CD1c-positive myeloid dendritic cell (primary cell): Measurements from ENCODE around the gene SH3PXD2A.

Experiments
- DNase-seq: peaks from one replicate; pipeline ENCODE4 v3.0.0-alpha.2; 2016; ENCODE audit errors: extremely low spot score

Gene SH3PXD2A

DNA sequence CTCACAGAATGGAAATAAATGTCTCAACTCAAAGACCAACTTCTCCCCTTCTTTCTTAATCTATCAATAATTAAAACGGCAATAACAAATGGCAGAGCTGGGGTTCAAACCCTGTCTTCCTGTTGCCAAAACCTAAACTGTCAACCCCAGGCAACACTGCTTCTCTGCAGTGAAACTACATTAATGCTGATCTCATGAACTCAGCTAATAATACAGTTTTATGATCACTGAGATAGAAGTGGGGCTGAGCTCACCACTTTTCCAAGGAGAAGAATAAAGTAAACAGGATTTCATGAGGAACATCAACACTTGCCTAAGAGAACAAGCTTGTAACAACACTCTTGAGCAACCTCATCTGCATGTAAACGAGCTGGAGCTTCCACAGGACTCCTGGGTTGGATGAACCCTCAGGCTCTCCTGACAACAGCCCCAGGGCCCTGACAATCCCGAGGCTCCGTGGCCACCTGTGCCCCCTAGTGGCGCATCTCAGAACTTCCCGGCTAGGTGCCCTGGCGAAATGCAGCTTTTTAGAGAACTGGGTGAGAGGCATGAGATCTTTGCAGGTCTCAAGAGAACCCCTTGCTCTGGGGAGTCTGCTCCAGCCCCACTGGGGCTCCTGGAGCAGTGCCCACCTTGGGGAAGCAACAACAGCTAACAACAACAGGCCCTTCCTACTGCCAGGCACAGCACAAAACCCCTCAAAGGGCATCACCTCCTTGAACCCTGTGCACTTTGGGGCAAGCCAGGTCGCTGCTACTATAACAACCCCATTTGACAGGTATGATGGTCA lies 169.3 kb downstream of the SH3PXD2A start:
- DNase-seq = peak; percentile 85

DNA sequence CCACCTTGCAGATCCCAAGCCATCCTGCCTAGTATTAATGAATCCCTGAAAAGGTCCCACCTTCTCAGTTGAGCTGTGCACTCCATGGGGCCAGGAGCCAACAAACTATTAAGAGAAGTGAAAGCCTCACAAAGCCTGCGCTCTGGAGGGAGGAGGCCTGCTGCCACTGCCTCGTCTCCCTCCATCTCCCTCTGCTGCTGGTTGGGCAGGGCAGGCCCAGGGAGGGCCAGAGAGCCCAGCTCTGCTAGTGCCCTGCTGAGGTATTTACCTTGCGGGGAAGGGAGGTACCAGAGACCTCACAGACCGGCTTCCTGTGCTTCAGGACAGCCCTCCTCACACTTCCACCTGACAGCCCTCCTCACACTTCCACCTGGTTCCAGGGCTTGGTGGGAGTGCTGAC lies 171.5 kb downstream of the SH3PXD2A start:
- peak; percentile 30 for DNase-seq

DNA sequence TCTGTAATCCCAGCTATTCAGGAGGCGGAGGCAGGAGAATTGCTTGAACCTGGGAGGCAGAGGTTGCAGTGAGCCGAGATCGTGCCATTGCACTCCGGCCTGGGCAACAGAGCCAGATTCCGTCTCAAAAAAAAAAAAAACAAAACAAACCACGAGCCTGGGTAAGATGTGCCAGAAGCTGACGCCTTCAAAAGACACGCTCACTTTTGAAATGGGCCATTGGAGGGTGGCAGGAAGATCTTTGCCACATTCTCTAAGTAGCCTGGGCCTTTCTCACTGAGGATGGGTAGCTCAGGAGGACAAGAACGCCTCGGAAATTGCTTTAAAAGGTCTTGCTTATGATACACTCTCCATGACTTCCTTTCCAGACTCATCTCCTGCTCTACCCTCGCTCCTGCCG lies 172.7 kb downstream of the SH3PXD2A start:
- no peak for DNase-seq

DNA sequence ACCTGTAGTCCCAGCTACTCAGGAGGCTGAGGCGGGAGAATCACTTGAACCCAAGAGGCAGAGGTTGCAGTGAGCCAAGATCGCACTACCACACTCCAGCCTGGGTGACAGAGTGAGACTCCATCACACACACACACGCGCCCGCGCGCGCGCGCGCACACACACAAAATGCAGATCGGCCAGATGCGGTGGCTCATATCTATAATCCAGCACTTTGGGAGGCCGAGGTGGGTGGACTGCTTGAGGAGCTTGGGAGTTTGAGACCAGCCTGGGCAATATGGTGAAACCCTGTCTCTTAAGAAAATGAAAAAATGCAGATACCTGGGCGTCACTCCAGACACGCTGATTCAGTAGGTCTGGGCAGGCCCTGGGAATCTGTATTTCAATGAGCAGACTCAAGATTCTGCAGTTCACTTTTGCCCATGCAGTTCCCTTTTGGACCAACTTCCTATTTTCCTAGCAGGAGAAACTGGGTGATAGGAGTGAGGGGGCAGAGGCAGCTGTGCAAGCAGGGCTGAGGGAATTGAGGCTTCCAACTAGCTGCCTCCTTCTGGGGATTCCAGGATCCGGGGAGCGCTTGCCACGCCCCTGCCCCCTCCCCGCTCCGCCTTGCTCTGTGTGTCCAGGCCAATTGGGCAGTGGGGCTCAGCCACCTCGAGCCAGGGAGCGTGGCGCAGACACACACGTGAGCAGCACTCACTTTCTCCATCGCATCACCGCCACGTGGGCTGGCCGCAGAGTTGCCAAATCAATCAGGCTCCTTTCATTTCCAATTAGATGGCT lies 173.6 kb downstream of the SH3PXD2A start:
- DNase-seq = peak; percentile 76

DNA sequence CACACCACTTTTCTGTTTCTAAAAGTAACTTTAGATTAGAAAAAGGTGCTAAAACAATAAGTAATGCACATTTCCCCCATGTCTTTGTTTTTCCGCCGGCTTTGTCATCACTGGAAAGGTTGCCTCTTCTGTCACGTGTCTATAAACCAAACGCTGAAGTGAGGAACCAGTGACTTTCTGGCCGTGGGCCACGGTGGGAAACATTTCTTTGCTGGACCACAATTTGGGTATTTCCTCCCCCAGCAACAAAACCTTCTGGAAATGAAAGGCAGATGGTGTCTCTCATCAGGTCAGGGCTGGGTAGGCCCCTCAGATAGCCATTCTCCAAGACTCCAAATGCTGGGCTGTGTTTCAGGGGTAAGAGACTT lies 174.5 kb downstream of the SH3PXD2A start:
- no peak for DNase-seq

DNA sequence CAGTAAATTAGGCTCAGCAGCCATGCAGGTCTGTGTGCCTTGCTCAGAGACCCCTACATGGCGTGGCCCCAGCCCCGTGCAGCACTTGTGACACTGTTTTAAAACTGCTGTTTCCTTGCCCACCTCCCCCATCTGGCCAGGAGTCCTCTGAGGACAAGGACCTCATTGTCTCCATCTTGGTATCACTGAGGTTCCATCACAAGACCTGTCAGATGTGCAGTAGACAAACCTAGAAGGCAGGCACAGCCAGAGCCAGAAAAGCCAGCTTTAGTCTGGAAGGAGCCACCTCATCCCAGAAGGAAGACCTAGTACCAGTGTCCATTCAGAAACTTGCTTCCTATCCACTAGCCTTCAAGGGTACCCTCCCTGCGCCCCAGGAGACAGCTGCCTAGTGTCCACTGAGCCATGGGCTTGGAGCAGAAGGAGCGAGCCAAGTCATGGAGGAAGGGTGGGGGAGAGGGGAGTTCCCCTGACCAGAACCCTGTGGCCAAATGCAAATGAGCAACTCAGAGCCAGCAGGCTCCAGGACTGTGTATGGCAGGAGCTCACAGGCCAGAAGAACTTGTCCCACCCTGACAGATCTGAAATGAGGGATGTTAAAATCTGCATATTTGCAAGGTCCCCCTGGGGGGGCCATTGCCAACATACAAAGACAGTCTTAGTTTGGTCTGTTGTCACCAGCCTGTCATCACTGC lies 176.1 kb downstream of the SH3PXD2A start:
- no peak for DNase-seq

DNA sequence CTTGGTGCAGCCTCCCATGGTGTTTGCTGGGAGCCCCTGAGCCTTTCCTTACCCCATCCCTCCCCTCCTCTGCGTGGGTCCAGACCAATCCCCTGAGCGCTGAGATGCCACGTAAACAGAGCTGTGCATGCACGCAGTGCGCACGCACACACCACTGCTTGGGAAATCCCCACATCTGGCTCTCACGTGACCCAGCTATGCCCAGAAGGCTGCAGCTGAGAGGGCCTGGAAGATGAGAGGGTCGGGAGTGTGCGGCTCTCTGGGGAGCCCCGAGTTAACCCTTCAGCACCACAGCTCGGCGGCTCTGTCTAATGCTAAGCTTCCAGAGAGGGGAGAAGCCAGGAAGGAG lies 177.2 kb downstream of the SH3PXD2A start:
- DNase-seq = peak; percentile 85

DNA sequence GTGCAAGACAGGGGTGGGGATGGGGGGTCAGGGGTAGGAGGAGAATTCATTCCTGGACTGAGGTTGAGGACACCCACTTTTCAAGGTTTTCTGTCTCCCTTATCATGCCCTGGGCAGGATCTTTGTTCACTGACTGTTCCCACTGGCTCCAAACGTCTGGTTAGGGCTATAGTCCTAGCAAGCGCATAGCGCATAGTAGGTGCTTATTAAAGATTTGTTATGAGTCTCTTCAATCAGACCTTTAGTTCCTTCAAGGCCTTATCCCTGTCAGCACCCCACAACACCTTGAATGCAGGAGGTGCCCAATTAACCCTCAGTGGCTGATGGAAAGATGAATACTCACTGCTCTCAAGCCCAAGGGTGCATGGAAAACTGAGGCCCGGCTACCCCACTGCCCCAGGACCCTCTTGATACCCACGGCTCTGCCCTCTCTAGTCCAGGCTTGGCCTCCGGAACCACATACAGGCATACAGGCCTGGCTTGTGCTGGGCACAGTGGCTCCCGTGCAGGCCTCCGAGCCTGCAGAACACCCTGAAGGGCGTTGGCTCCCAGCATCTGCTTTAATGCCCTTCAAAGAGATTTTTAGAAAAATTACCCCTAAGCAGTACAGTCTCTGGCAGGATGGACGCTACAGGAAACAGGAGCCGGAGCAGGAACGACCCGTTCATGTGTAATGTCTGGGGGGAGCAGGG lies 177.7 kb downstream of the SH3PXD2A start:
- no peak for DNase-seq

DNA sequence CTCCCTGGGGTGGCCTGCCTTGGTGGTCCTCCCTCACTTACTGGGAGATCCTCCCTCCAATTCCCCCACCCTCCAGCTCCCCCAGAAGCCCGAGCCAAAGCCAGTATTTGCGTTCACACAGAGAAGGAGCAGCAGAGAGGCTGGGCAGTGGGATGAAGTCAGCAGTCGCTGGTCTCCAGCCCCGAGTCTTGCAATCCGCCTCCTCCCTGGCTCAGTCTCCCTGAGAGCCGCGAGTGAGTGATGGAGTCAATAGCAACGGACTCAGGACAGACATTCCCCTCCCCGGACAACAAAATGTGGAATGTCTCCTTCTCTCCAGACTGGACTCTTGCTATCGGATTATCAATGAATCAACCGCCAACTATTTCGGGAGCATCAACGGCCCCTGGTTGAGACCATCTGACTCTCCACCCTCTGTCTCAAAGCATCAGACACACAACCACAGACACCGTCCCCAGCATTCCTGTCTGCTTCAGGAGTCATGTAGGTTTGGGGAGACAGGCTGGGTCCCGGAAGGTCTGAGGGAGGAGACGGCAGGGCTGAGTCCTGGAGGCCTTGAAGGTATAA lies 178.4 kb downstream of the SH3PXD2A start:
- no peak for DNase-seq

DNA sequence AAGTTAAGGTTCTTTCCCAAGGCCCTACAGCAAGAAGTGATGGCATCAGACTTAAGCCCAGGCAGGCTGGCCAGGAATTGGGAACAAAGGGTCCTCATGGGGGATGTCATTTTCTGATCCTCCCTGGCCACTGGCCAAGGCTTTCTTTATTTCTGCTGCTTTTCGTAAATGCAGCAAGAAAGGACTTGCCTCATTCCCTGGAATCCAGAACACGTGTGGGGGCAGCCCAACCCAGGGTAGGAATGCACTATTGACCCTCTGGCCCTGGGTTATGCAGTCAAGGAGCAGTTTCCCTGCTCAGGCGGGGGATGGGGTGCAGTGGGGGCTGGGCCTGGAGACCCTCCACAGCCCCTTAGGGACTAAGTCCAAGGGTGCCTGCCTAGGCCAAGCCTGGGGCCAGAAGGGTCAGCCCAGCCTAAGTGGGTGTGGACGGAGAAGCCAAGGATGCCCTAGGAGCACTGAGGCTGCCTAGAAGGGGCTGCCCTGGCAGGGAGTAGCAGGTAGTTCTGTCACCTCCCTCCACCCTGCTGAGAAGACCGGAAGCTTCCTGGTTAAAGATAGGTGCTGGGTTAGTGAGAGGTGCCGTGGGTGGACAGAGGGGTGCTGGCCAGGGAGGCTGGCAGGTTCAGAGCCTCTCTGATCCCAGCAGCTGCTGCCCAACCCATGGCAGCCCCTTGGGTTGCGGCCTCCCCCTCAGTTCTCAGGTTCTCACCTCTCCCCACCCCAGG lies 179.2 kb downstream of the SH3PXD2A start:
- no peak for DNase-seq

DNA sequence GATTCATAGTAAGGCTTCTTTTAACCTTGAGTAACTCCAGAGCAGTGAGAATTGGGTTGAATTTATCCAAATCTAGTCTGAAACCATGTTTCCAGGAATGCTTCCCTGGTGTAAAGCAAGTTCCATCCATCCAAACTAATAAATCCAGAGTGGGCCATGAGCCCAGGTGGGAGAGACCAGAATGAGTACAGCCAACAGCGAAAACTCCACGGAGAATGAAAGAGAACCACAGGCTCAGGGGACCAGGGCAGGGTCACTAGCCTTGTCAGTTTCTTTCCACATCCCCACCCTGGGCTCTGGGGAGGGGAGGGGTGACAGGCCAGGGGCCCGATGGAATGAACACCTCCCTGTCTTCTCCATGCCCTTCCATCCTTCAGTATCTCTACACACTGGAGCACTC lies 181.8 kb downstream of the SH3PXD2A start:
- DNase-seq = no peak

DNA sequence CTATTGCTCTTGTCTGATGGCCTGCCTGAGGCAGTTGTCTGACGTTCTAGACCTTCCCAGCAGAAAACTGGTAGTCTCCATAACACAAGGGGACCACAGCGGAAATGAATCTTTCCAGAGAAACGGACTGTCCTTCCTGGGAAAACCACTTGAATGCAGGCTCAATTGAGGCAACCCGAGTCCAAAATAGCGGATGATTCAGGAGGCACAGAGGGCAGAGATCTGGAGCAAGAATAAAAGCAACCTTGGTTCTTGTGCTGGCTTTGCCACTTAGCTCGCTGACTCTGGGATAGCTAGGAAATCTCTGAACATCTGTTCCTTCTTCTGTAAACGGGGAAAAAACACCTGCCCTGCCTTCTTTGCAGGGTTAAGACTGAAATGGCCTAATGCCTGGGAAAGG lies 183.0 kb downstream of the SH3PXD2A start:
- no peak for DNase-seq

DNA sequence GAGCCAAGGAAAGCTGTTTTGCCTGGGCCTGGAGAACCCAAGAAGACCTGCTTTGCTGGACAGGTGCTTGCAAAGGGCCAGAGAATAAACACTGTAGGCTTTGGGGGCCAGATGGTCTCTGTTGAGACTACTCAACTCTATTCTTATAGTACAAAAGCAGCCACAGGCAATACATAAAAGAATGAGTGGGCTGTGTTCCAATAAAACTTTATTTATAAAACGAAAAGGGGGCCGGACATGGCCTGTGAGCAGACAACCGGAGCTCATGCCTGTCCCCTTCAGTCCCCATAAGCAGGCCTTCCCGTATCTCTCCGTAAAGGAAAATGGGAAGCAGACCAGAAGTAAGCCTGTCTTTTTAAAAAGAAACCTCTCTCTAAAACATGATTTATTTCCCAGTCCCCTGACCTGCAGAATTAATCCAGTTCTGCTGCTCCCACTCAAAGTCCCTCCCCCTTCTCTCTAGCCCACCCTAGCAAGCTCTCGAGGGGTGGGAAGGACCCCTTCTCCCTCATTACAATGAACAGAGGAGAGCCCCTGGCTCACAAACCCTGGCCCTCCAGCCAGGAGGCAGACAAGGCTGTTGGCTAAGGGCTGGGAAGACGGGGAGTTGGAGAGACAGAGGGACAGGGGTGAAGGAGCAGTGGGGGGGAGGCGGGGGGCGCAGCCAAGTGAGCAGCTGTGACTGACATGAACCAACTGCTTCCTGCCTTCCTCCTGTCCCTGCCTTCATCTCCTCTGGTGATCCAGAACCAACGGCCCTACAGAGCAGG lies 184.1 kb downstream of the SH3PXD2A start:
- no peak for DNase-seq

DNA sequence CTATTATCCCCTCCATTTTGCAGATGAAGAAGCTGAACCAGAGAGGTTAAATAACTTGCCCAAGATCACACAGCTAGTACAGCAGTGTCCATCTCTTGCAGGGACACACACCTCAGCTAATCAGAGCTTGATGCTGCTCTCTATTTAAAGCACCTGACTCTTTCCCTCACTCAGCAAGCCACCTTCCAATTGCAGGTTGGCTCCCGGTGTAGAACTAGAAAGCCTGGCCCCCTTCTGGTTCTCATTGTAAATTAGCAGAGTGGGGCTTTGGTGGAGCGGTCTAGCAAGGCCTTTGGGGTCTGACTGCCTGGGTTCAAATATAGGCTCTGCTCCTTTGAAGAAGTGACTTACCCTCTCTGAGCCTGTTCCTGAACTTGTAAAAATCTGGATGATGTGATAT lies 185.4 kb downstream of the SH3PXD2A start:
- no peak for DNase-seq

DNA sequence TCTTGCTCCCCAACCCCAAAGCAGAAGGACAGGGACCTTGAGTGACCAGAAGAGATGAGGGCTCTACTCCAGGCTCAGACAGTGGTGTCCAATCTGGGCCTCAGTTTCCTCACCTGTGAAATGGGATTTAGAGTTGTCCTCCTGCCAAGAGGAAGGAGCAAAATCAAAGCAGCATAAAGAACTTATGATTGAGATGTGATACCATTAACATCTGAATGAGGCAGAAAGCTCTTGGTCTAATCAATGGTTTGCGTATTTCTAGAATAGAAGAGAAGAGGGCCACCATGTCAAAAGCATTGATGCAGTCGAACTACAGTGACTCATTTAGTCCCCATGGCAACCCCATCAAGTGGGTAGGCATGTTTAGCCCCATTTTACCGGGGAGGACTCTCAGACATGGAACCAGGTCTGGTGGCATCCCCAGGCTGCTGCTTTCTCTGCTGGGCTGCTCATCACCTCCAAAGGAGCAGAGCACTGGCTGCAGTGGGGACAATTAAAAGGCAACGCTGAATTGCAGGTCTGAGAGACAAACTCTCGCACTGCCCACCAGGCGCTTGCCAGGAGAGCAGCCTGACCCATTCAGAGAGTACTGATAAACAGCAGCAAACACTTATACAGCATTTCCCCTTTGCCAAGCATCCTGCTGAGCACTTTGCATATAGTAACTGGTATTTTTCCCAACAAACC lies 186.0 kb downstream of the SH3PXD2A start:
- DNase-seq = no peak

DNA sequence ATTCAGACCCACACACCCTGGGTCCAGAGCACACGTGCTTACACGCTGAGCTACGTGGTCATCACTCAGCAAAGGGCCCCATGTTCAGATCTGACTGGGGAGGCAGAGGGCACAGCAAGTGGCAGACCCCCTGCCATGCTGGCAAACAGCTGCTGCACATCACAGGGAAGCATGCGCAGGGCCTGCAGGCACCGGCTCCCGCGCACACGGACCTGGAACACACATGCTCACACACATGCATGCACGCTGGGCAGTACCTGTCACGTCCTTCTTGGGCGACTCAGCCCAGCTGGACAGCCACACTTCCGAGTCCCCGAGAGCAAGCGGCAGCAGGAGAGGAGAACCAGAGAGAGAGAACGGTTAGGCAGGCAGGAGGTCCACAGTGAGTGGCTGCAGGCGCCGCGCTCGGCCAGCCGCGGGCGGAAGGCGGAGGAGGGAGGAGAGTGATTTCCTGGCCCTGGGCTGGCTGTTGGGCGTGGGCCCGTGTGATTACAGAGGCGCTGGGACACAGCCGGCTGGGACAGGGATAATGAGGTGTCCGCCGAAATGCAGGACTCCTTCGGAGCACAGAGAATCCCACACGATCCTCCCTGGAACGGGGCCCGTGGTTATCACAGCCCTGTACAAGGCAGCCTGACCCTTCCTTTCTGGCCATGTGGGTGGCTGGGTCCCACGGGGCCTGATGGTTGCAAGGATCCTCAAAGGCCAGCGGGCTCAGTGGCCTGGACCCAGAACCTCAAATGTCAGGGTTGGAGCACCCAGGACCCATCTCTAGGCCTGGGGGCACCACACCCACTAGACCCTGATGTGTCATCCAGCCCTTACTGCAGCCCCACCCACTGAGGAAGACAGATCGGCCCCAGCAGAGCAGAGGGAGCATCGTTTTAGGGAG lies 186.8 kb downstream of the SH3PXD2A start:
- peak; percentile 73 for DNase-seq

DNA sequence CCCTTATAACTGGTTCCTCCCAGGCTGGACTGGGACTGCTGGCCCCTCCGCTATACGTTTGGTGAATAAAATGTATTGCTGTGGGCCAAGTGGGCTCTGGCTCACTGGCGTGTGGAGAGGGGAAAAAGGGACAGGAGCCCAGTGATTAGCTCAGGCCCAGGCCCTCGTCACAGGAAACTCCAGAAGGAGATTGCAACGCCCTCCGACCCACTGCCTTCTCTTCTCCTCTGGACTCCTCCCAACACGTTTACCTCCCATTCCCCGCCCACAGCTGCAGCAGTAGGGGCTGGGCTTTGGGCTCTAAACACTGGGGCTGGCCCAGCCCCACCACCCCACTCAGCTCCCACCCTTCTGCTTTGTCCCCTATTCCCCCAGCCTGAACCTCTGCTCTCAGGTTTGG lies 188.0 kb downstream of the SH3PXD2A start:
- DNase-seq = no peak

DNA sequence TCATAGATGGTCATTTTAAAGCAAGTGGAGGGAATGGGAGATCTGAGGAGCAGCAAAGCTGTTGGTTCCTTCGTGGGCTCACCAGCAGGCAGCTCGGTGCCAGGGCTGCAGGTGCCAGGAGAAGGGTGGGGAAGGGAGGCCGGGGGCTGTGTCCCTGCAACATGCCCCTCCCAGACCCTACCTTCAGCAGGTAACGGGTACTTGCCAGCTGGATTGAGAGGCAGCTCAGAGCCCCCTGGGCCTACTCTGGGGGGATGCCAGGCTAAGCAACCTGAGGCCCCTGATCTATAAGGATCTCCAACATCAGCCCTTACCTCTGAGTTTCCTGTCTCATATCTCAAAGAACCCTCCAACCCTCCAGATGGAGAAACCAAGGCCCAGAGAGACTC lies 188.6 kb downstream of the SH3PXD2A start:
- no peak for DNase-seq
